Left ventricle myocardium inferior (tissue), 1 donor: ENCODE measurements around the gene ETNK1. TPM values are rescaled to one million over a fixed set of nuclear protein-coding genes. Genes with fewer than 3 reads are reported as not detected.

Experiments
- DNase-seq: peaks from one replicate; pipeline ENCODE4 v3.0.0-alpha.2; 2020
- H3K27ac ChIP-seq: fragments of 200-600 bp; replicated peaks from 2 replicates; pipeline ENCODE4 v1.8.0; 2021
- H3K27me3 ChIP-seq: fragments of 200-600 bp; 2 replicates; pipeline ENCODE4 v1.8.0; 2021; ENCODE audit warnings: low read depth
- H3K36me3 ChIP-seq: fragments of 200-600 bp; 2 replicates; pipeline ENCODE4 v1.8.0; 2021
- H3K4me1 ChIP-seq: fragments of 200-600 bp; 2 replicates; pipeline ENCODE4 v1.8.0; 2021
- H3K4me3 ChIP-seq: fragments of 200-600 bp; 2 replicates; pipeline ENCODE4 v1.8.0; 2021; ENCODE audit warnings: mild to moderate bottlenecking, moderate library complexity
- H3K9me3 ChIP-seq: fragments of 200-600 bp; replicated peaks from 2 replicates; pipeline ENCODE4 v1.8.0; 2021
- intact Hi-C: fragments of 100-400 bp; cut with micrococcal nuclease; formaldehyde crosslinking; loops from one replicate; pipeline ENCODE4 v1.11.0; 2022
- total RNA-seq: library from RNA; stranded (reverse); fragmentation: NEBNext Ultra II Directional; extraction: Animal tissue kit (Norgen Biotek cat#: 25700); gene quantifications from one replicate; pipeline ENCODE4 v1.2.1, GENCODE V29; 2021
- TF ChIP-seq, protein P1 (sequence below): fragments of 200-600 bp; IDR thresholded peaks from 2 replicates; pipeline ENCODE4 v1.8.0; 2021; ENCODE audit warnings: antibody characterized with exemption, mild to moderate bottlenecking, borderline replicate concordance
- donor health status: DM: no; HTN: yes; CAD: no; lungs with severe emphysema.

Gene ETNK1
- total RNA-seq, 1 donor from 2014 or later, result 13.9 TPM

DNA sequence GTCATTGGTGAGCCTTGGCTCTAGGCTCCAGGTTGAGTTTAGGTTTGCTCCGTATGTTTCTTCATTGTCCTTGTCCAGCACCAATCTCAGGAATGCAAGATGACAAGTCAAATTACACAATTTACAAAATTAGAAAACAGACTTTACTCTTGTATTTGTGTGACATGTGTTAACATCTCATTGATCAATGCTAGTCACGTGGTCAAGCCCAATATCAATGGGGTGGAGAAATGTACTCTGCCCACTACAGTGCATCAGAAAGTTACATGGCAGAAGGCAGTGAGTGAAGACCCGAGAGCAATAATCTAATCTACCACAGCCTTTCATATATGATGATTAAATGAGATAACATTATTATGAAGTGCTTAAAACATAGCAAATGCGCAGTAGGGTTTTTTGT is 94.8 kb downstream of the ETNK1 start:
- Histone ChIP-seq H3K4me1 (no peaks in the 10 kb centered on the region), H3K36me3 (no peaks in the 10 kb centered on the region), H3K27ac (no peak overlapping the region), H3K4me3 (no peak overlapping the region), H3K9me3 (no peaks in the 10 kb centered on the region), H3K27me3 (no peaks in the 10 kb centered on the region)
- intact Hi-C loops, result no loop called here
- TF ChIP-seq, protein P1, sequence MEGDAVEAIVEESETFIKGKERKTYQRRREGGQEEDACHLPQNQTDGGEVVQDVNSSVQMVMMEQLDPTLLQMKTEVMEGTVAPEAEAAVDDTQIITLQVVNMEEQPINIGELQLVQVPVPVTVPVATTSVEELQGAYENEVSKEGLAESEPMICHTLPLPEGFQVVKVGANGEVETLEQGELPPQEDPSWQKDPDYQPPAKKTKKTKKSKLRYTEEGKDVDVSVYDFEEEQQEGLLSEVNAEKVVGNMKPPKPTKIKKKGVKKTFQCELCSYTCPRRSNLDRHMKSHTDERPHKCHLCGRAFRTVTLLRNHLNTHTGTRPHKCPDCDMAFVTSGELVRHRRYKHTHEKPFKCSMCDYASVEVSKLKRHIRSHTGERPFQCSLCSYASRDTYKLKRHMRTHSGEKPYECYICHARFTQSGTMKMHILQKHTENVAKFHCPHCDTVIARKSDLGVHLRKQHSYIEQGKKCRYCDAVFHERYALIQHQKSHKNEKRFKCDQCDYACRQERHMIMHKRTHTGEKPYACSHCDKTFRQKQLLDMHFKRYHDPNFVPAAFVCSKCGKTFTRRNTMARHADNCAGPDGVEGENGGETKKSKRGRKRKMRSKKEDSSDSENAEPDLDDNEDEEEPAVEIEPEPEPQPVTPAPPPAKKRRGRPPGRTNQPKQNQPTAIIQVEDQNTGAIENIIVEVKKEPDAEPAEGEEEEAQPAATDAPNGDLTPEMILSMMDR, result no peak
- DNase-seq, result no peak

DNA sequence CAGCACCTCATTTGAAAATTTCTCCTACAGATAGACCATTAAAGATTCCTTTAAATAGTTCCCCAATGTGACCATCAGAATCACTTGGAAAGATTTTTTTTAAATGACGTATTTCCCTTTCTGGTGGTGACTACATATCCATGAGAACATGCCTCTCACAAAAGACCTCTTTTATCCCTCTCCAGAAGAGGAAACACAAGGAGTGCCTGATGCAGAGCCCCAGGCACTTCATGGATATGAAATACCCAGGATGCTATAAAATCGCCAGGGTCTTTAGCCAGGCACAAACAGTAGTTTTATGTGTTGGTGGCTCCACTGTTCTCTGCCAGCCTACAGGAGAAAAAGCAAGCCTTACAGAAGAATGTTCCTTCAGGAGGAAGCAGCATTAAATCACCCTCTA is 97.1 kb downstream of the ETNK1 start:
- no peak for DNase-seq
- no peak overlapping the region for H3K4me3 ChIP-seq
- H3K4me1 ChIP-seq, result no peaks in the 10 kb centered on the region
- TF ChIP-seq, protein P1, result no peak
- H3K9me3 ChIP-seq, result no peaks in the 10 kb centered on the region
- no peak overlapping the region for H3K27ac ChIP-seq
- H3K36me3 ChIP-seq, result no peaks in the 10 kb centered on the region
- intact Hi-C loops, result no loop called here
- no peaks in the 10 kb centered on the region for H3K27me3 ChIP-seq

DNA sequence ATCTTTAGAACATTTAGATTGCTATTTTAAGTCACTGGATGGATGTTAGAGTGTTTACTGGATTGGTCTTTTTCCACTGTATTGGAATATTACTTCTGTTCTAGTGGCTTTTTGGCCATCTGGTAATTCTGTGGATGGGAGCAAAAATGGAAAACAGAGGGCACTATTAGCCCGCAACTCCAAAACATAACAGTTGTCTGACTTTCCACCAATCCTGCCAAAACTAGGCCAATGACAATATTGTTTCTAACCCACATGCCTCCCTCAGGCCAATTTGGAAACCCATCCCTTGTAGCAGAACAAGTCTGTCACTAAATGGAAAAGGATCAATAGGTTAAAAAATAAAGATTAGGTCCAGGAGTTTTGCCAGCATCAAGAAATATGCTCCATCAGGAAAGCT is 97.8 kb downstream of the ETNK1 start:
- no peak for DNase-seq
- intact Hi-C loops, result no loop called here
- Histone ChIP-seq H3K27ac (no peak overlapping the region), H3K9me3 (no peaks in the 10 kb centered on the region), H3K4me1 (no peaks in the 10 kb centered on the region), H3K27me3 (no peaks in the 10 kb centered on the region), H3K36me3 (no peaks in the 10 kb centered on the region), H3K4me3 (no peak overlapping the region)
- TF ChIP-seq, protein P1, result no peak

DNA sequence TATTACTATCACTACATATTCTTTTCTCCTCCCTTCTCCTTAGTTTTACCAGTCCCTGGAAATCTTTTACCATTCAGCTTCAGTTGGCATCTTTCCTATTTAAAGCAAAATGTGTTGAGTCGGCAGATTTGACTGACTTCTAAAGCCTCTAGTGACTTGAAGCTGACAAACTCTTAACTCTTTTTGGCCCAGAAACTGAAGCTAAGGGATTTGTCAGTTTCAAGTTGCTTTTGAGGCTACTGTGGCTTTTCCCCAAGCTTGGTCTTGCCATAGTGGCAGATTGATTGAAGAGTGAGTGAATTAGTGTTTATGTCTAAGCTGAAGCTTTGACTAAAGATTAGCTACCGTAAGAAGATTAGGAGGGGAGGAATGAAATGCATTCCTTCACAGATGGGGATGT is 104.0 kb downstream of the ETNK1 start:
- Histone ChIP-seq H3K27me3 (no peaks in the 10 kb centered on the region), H3K4me1 (peaks cover 8% of the 10 kb centered on the region), H3K9me3 (no peaks in the 10 kb centered on the region), H3K36me3 (no peaks in the 10 kb centered on the region), H3K4me3 (no peak overlapping the region), H3K27ac (no peak overlapping the region)
- TF ChIP-seq, protein P1, result no peak
- DNase-seq, result no peak
- intact Hi-C loops, result no loop called here

DNA sequence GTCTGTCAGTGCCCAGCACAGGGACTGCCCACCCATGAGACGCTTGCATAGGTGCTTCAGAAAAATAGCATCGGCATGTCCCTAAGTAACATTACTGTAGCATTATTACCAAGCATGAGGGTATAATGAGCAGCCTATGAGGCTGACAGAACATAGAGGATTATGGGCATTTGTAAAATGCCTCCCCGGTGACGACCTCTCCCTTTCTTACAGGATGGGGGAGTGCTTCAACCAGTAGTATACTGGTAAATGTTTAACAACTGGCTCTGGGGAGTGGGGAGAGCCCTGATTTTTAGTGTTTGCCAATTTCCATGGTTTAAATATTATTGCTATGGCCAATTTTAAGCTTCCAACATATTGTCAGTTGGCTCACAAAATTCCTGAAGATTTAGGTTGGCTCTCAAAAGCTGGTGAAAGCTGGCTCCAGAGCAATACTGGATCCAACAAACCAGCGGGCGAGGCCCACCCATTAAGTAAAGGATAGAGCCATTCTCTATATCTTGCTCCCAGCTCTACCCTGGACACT is 104.5 kb downstream of the ETNK1 start:
- no peak for DNase-seq
- Histone ChIP-seq H3K4me1 (peaks cover 8% of the 10 kb centered on the region), H3K27me3 (no peaks in the 10 kb centered on the region), H3K36me3 (no peaks in the 10 kb centered on the region), H3K9me3 (no peaks in the 10 kb centered on the region), H3K4me3 (no peak overlapping the region), H3K27ac (peak overlapping the region; percentile 21)
- TF ChIP-seq, protein P1, result no peak
- intact Hi-C loops, result no loop called here
